KBM-7 (cell line): ENCODE measurements around the gene BST2.

Experiments
- DNase-seq: peaks from one replicate; pipeline ENCODE4 v3.0.0-alpha.2; 2015
- in situ Hi-C: fragments of 300-500 bp; cut with MboI; formaldehyde crosslinking; loops from 2 replicates; pipeline ENCODE4 v1.14.3; 2020; ENCODE audit warnings: low sequenced_read_pairs, low pct_unique_long_range_greater_than_20kb, mixed read lengths

BST2 gene

DNA sequence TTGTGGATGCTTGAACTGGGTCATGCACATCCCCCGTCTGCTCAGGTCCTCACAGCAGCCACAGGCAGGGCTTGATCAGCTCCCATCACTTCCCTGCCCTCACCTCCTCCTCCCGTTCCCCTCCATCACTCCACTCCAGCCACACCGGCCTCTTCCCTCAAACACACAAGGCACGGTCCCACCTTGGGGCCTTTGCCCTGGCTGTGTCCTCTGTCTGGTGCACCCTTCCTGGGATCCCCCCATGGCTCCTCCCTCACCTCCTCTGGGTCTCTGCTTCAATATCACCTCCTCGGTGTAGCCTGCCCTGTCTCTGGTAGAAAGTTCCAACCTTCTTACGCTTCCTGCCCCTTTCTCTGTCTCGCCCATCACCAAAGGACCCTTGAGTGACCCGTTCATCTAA lies 52.0 kb downstream of the BST2 start:
- in situ Hi-C loops: no loop called here
- DNase-seq: no peak
